Mesenchymal stem cell (in vitro differentiated cells and primary cell): ENCODE results near the gene FARP1.

Experiments
- DNase-seq: peaks from one replicate; pipeline ENCODE4 v3.0.0-alpha.2; 2013
- H2AFZ ChIP-seq: one replicate; pipeline ENCODE4 v1.6.1; 2013; ENCODE audit warnings: low read depth, mild to moderate bottlenecking, control low read depth, inconsistent platforms, low read length, moderate library complexity
- H2AK5ac ChIP-seq: 2 replicates; pipeline ENCODE4 v1.6.1; 2013; ENCODE audit warnings: low read length, moderate library complexity, mild to moderate bottlenecking, inconsistent platforms; ENCODE audit not compliant: severe bottlenecking
- H2BK120ac ChIP-seq: one replicate; pipeline ENCODE4 v1.6.1; 2013; ENCODE audit warnings: low read depth, mild to moderate bottlenecking, inconsistent platforms, low read length, moderate library complexity
- H2BK12ac ChIP-seq, 2 experiments: one replicate each; pipeline ENCODE4 v1.6.1; 2013; ENCODE audit warnings: inconsistent platforms in 2 of 2, low read length in 2 of 2, mild to moderate bottlenecking in 2 of 2, moderate library complexity in 2 of 2, control low read depth in 1 of 2
- H2BK15ac ChIP-seq: one replicate; pipeline ENCODE4 v1.6.1; 2013; ENCODE audit warnings: mild to moderate bottlenecking, low read depth, inconsistent platforms; ENCODE audit not compliant: poor library complexity, severe bottlenecking
- H2BK5ac ChIP-seq: 2 replicates; pipeline ENCODE4 v1.6.1; 2013; ENCODE audit warnings: low read depth, mild to moderate bottlenecking, low read length, control low read depth, inconsistent platforms; ENCODE audit not compliant: poor library complexity, severe bottlenecking
- H3K14ac ChIP-seq, 2 experiments: one replicate each; pipeline ENCODE4 v1.6.1; 2013; ENCODE audit warnings: inconsistent platforms in 2 of 2, low read length in 2 of 2, control low read depth in 1 of 2, mild to moderate bottlenecking in 1 of 2, moderate library complexity in 1 of 2
- H3K18ac ChIP-seq, 2 experiments: one replicate each; pipeline ENCODE4 v1.6.1; 2013; ENCODE audit warnings: inconsistent platforms in 2 of 2, low read length in 2 of 2, control low read depth in 1 of 2, low read depth in 1 of 2, mild to moderate bottlenecking in 1 of 2
- H3K23ac ChIP-seq, 2 experiments: one replicate each; pipeline ENCODE4 v1.6.1; 2013; ENCODE audit warnings: inconsistent platforms in 2 of 2, low read length in 2 of 2, mild to moderate bottlenecking in 2 of 2, moderate library complexity in 2 of 2, control low read depth in 1 of 2
- H3K27ac ChIP-seq: 2 replicates; pipeline ENCODE4 v1.5.1; 2013; ENCODE audit warnings: mild to moderate bottlenecking, moderate library complexity, low read length, control low read depth, inconsistent platforms; ENCODE audit not compliant: poor library complexity, severe bottlenecking
- H3K27me3 ChIP-seq, 2 experiments: 2 replicates each; pipeline versions ENCODE4 v1.6.1 to v1.7.0; 2013; ENCODE audit warnings: low read length in 2 of 2, mild to moderate bottlenecking in 2 of 2, moderate library complexity in 2 of 2, control low read depth in 1 of 2, inconsistent platforms in 1 of 2; ENCODE audit not compliant: control insufficient read depth in 1 of 2, insufficient read depth in 1 of 2
- H3K36me3 ChIP-seq, 2 experiments: 2 replicates each; pipeline versions ENCODE4 v1.6.1 to v1.7.0; 2013; ENCODE audit warnings: low read length in 2 of 2, control low read depth in 1 of 2, inconsistent platforms in 1 of 2, low read depth in 1 of 2, mild to moderate bottlenecking in 1 of 2; ENCODE audit not compliant: insufficient read depth in 2 of 2, control insufficient read depth in 1 of 2
- H3K4ac ChIP-seq, 2 experiments: one replicate each; pipeline ENCODE4 v1.6.1; 2013; ENCODE audit warnings: inconsistent platforms in 2 of 2, low read length in 2 of 2, mild to moderate bottlenecking in 2 of 2, moderate library complexity in 2 of 2, control low read depth in 1 of 2, low read depth in 1 of 2
- H3K4me1 ChIP-seq: 2 replicates; pipeline ENCODE4 v1.6.1; 2013; ENCODE audit warnings: low read depth, low read length, control low read depth; ENCODE audit not compliant: control insufficient read depth, insufficient read depth
- H3K4me2 ChIP-seq: 2 replicates; pipeline ENCODE4 v1.6.1; 2013; ENCODE audit warnings: low read length, mild to moderate bottlenecking, inconsistent platforms; ENCODE audit not compliant: poor library complexity, severe bottlenecking
- H3K4me3 ChIP-seq, 2 experiments: 2 replicates each; pipeline versions ENCODE4 v1.5.1 to v1.7.0; 2013; ENCODE audit warnings: low read length in 2 of 2, mild to moderate bottlenecking in 2 of 2, control low read depth in 1 of 2, low read depth in 1 of 2; ENCODE audit not compliant: insufficient read depth in 1 of 2
- H3K79me1 ChIP-seq: replicated peaks from 2 replicates; pipeline ENCODE4 v1.6.1; 2013; ENCODE audit warnings: mild to moderate bottlenecking, control low read depth, low read length, inconsistent platforms; ENCODE audit not compliant: poor library complexity, severe bottlenecking
- H3K9ac ChIP-seq: 2 replicates; pipeline ENCODE4 v1.7.0; 2013; ENCODE audit warnings: mild to moderate bottlenecking, low read length, moderate library complexity
- H3K9me3 ChIP-seq: 2 replicates; pipeline ENCODE4 v1.7.0; 2013; ENCODE audit warnings: mild to moderate bottlenecking, low read length; ENCODE audit not compliant: control insufficient read depth
- H4K8ac ChIP-seq: one replicate; pipeline ENCODE4 v1.6.1; 2013; ENCODE audit warnings: inconsistent platforms, mild to moderate bottlenecking, low read length, moderate library complexity
- H4K91ac ChIP-seq: one replicate; pipeline ENCODE4 v1.6.1; 2013; ENCODE audit warnings: mild to moderate bottlenecking, low read length, inconsistent platforms
- WGBS: methylation state at CpG from one replicate; pipeline ENCODE4 v1.1.7; 2013; ENCODE audit warnings: mixed read lengths; 5-methylcytosine and 5-hydroxymethylcytosine counted together

Gene FARP1

DNA sequence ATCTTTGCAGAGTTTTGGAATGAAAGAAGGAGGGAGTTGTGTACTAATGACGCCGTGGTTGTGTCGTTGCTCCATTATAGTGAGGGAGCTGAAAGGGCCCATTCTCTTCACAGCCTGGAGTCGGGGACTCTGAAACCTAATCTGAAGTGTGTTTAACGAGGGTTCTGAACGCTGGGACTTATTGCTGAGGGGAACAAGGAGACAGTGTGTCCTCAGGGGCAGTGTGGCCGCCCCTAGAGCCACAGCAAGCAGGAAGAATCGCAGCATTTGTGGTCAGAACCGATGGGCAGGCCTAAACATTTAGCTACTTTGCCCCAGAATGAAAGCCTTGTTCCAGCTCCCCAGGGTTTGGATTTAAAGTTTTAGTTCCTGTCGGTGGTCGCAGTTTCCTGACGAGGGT is 190.6 kb downstream of the FARP1 start:
- Histone ChIP-seq H4K8ac (no peak overlapping the region), H3K9me3 (no peaks in the 10 kb centered on the region), H3K23ac (no peak overlapping the region), H3K18ac (no peak overlapping the region), H2AK5ac (no peak overlapping the region), H2BK120ac (no peak overlapping the region), H2AFZ (no peak overlapping the region), H2BK15ac (no peak overlapping the region), H2BK12ac (no peak overlapping the region), H3K27me3 (no peaks in the 10 kb centered on the region), H3K79me1 (peaks cover 29% of the 10 kb centered on the region), H3K4me3 (no peak overlapping the region), H3K4me1 (peaks cover 2% of the 10 kb centered on the region), H3K27ac (no peak overlapping the region), H3K36me3 (no peaks in the 10 kb centered on the region), H3K9ac (no peak overlapping the region), H4K91ac (no peak overlapping the region), H3K4ac (no peak overlapping the region), H3K14ac (no peak overlapping the region), H2BK5ac (no peak overlapping the region), H3K4me2 (no peak overlapping the region)
- 93% methylated on average over 12 of the region's 12 CpGs for WGBS
- no peak for DNase-seq

GRCh38 chr13:98334620-98335205 is 191.8 kb downstream of the FARP1 start:
- H2BK15ac ChIP-seq: no peak overlapping the region
- no peak overlapping the region for H2BK120ac ChIP-seq
- H2AK5ac ChIP-seq: no peak overlapping the region
- no peak for DNase-seq
- H4K8ac ChIP-seq: no peak overlapping the region
- no peak overlapping the region for H2BK12ac ChIP-seq
- H3K79me1 ChIP-seq: peaks cover 31% of the 10 kb centered on the region
- no peak overlapping the region for H3K14ac ChIP-seq
- H3K27me3 ChIP-seq: no peaks in the 10 kb centered on the region
- no peak overlapping the region for H2AFZ ChIP-seq
- no peak overlapping the region for H3K4me3 ChIP-seq
- no peak overlapping the region for H3K4me2 ChIP-seq
- no peak overlapping the region for H2BK5ac ChIP-seq
- H3K27ac ChIP-seq: no peak overlapping the region
- H3K23ac ChIP-seq: no peak overlapping the region
- WGBS: over 99% methylated on average over 5 of the region's 5 CpGs
- no peak overlapping the region for H3K4ac ChIP-seq
- no peak overlapping the region for H3K18ac ChIP-seq
- H3K9me3 ChIP-seq: no peaks in the 10 kb centered on the region
- no peak overlapping the region for H4K91ac ChIP-seq
- no peak overlapping the region for H3K9ac ChIP-seq
- peaks cover under 1% of the 10 kb centered on the region for H3K4me1 ChIP-seq
- no peaks in the 10 kb centered on the region for H3K36me3 ChIP-seq

DNA sequence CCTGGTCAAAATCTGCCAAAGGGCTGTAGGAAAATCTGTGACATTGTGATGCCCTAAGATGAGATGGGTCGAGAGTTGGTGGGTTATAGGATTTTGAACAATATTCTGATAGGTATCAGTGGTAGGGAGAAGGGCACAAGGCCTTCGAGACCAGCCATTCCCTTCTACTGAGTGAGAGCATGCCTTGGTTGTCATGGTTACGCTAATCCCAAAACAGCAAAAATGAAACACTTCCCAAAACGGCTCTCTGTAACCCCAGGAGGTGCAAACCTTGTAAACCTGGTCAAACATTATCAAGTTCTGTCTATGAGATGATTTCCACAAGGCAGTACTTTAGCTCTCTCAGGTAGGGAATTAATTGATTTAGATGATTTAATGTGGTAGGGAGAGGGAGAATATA is 192.8 kb downstream of the FARP1 start:
- Histone ChIP-seq H2BK120ac (no peak overlapping the region), H3K9me3 (no peaks in the 10 kb centered on the region), H2AK5ac (no peak overlapping the region), H3K23ac (no peak overlapping the region), H3K4me1 (peaks cover 2% of the 10 kb centered on the region), H3K18ac (no peak overlapping the region), H3K27ac (no peak overlapping the region), H2BK15ac (no peak overlapping the region), H2BK12ac (no peak overlapping the region), H3K79me1 (peaks cover 31% of the 10 kb centered on the region), H3K9ac (no peak overlapping the region), H3K36me3 (peaks cover 0 to 3% of the 10 kb centered on the region in 2 experiments), H3K4me2 (no peak overlapping the region), H3K27me3 (no peaks in the 10 kb centered on the region), H4K91ac (no peak overlapping the region), H3K4ac (no peak overlapping the region), H3K14ac (no peak overlapping the region), H3K4me3 (no peak overlapping the region), H2AFZ (no peak overlapping the region), H4K8ac (no peak overlapping the region), H2BK5ac (no peak overlapping the region)
- DNase-seq: no peak
- WGBS: 96% methylated on average over 3 of the region's 4 CpGs

DNA sequence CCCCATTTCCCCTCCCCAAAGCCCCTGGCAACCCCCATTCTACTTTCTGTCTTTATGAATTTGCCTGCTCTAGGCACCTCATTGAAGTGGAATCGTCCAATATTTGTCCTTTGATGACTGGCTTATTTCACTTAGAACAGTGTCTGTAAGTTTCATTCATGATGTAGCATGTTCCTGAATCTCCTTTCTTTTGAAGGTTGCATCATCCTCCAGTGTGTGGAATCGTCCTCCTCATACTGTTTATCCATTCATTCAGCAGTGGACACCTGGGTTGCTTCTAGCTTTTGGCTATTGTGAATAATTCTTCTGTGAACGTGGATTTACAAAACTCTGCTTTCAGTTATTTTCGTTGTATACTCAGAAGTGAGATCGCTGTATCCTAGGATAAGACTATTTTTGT is 195.4 kb downstream of the FARP1 start:
- 96% methylated on average over 4 of the region's 5 CpGs for WGBS
- H2BK12ac ChIP-seq: no peak overlapping the region
- H3K36me3 ChIP-seq: peaks cover 0 to 5% of the 10 kb centered on the region in 2 experiments

More for the DNA sequence above, 195.4 kb downstream of the FARP1 start:
- Histone ChIP-seq H3K4me3 (no peak overlapping the region), H2BK5ac (no peak overlapping the region), H3K4me2 (no peak overlapping the region), H2AK5ac (no peak overlapping the region), H3K4me1 (peaks cover 2% of the 10 kb centered on the region), H3K9ac (no peak overlapping the region), H3K79me1 (peaks cover 29% of the 10 kb centered on the region), H3K4ac (no peak overlapping the region), H3K9me3 (no peaks in the 10 kb centered on the region), H2AFZ (no peak overlapping the region), H3K23ac (no peak overlapping the region), H4K91ac (no peak overlapping the region), H4K8ac (no peak overlapping the region), H3K27me3 (no peaks in the 10 kb centered on the region), H3K27ac (no peak overlapping the region), H3K18ac (no peak overlapping the region), H3K14ac (no peak overlapping the region), H2BK15ac (no peak overlapping the region), H2BK120ac (no peak overlapping the region)
- no peak for DNase-seq
